Activated CD4-positive, alpha-beta T cell treated with anti-CD3 and anti-CD28 coated beads for 4 hours (primary cell): ENCODE results near the gene ARHGAP15.

ENCODE experiments used
- DNase-seq, 2 donors: peaks; one replicate each; pipeline ENCODE4 v3.0.0-alpha.2; 2020

Gene ARHGAP15

GRCh38 chr2:143417428-143417827 is 288.2 kb downstream of the ARHGAP15 start:
- DNase-seq = no peak

DNA sequence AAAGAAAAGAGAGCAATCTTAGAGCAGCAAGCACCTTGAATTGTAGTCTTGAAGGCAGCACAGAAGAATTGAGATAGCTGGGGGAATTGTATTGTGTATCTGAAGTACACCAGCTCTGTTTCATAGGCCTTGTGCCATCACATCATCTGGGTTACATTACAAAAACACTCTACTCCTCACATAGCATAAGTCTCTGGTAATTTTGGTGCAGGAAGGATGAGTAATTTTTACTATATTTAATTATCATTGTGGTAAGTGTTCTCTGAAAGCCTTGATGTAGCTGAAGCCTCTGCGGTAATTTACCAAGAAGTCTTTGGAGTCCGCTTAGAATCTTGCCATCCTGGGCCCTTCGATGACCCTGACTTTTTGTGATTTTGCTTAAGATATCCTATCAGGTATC is 291.1 kb downstream of the ARHGAP15 start:
- DNase-seq = no peak

GRCh38 chr2:143422681-143423080 is 293.5 kb downstream of the ARHGAP15 start:
- no peak for DNase-seq

DNA sequence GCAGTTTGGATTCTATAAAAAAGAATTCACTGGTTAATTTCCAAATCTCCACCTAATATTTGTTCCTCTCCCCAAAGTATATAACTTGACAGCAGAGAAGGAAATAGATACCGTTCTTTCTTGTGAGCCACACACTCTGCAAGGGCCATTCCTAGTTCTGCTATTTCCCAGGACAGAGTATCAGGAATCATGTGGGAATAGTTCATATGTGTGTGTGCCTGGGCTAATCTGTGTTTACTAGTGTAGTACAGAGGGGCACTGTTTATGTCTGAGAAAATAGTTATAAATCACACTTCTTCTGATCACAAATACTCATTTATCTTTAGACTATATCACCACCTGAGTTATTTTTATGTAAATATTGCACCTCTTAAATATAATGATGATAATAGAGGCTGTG is 296.7 kb downstream of the ARHGAP15 start:
- no peak for DNase-seq

DNA sequence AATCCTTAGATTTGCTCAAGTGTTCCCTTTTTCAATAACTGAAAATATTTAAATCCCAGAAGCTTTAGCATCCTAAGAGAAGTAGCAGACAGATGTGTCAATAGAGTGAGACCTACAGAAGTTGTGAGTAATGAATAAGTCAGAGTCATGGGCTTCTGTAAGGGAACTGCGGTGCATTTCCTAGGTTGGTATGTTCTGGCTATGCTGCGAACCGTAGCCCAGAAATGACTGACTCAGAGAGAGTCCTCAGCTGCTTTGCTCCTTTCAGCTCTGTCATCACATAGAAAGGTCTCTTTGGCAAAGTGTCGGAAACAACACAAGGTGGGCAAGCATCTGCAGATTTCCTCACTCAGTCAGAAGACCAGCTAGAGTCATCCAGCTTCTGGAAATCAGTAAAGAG is 297.1 kb downstream of the ARHGAP15 start:
- DNase-seq = no peak

DNA sequence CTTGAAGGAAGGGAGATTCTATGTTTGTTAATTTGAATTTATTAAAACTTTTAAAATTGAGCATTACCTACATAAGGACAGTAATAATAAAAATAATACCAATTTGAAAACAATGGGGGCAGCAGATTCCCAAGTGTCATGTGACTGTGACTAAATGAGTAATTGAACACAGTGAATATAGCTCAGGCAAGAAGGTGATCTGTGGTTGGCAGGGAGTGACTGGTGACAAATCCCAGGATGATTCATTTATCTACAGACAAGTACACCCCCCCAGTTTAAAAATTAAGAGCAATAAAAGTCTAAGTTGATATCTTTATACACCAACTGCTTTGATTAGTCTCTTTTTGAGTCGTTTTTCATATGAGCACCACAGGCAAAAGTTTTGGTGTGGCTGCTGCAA is 299.5 kb downstream of the ARHGAP15 start:
- DNase-seq = peak; percentile 23 to 27

DNA sequence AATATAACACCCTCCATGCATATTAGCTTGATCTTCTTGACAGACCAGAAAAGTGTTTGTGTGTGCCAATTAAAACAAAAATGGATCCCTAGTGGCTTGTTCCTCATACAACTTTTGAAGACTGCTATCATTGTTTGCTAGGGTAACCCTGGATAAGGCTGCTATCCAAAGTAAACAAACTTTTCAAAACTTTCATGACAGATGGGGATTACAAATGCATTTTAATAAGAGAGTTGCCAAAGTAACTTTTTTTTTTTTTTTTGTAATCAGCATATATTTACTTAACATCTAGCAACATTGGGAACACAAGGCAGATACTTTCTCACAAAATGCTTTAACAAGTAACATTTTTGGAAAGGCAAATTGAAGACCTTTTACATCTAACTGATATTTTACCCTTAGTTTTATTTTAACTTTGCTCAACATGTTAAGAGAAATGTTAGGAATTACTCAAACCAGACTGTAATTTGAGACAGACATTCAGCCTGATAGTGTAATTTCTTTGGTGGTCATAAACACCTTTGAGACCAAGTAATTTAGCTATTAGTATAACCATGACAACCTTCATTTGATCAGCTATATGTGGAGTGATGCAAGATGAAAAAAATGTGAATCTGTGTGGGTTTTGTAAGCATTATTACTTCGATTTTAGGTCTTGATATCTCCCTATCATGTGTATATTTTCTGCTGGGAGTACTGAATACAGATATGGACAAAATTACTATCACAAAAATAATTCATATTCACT is 300.9 kb downstream of the ARHGAP15 start:
- no peak for DNase-seq

GRCh38 chr2:143431316-143431715 is 302.1 kb downstream of the ARHGAP15 start:
- no peak for DNase-seq

- DNase-seq = no peak
Measured at GRCh38 chr2:143433251-143433650, 304.0 kb downstream of the ARHGAP15 start.

DNA sequence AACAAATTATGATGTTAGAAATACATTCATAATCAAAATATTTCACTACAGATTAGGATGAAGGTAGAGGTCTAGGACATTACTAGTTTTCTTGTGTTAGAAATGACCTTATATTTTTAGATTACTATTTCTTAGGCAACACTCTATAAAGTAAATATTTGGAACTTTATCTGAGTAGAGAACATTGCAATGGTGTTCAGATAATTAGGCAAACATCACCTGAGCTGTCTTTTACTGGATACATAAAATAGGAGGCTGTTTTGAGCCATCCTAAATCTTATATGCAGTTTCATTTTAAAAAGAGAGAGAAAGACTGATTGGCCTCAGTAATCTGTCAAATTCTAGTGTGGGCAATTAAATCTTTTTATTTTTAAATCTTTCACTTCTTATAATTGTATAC is 304.6 kb downstream of the ARHGAP15 start:
- DNase-seq = no peak

DNA sequence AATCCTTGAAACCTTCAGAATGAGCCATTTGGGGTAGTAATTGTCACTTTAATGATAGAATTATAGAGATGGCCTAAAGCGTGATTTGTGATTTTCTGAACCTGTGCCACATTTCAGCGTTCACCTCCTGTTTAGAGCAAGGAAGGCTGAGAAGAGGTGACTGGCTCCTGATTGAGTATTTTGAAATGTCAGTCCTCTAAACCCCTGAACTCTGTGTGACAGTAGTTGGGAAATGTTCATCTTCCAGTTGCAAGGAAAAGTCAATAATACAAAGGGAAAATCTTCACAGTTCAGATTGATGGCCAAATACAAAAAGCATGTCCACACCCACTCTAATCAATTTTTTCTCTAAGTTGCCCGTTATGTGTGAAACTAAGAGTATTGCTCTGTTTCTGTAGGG is 305.2 kb downstream of the ARHGAP15 start:
- DNase-seq = no peak

GRCh38 chr2:143435131-143435530 is 305.9 kb downstream of the ARHGAP15 start:
- no peak for DNase-seq

GRCh38 chr2:143436951-143437350 is 307.7 kb downstream of the ARHGAP15 start:
- DNase-seq = no peak

- no peak for DNase-seq
Measured at GRCh38 chr2:143440411-143441012, 311.3 kb downstream of the ARHGAP15 start.

DNA sequence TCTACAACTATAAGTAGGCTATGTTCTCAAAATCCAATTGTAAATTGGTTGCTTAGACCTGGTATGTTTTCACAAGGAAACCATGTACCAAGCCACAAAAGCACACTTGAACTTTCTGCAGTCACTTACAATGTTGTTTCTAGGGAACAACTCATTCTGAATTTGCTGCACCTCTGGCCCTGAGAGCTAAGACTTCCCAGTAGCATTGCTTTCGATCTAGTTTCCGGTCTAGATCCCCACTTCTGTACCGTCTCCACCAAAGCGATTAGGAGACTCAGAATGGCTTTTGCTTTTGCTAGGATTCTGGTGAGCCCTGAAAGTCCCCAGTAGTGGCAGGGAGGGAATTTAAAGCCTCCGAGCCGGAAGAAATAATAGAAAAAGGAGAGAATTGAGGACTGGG is 313.0 kb downstream of the ARHGAP15 start:
- DNase-seq = no peak

DNA sequence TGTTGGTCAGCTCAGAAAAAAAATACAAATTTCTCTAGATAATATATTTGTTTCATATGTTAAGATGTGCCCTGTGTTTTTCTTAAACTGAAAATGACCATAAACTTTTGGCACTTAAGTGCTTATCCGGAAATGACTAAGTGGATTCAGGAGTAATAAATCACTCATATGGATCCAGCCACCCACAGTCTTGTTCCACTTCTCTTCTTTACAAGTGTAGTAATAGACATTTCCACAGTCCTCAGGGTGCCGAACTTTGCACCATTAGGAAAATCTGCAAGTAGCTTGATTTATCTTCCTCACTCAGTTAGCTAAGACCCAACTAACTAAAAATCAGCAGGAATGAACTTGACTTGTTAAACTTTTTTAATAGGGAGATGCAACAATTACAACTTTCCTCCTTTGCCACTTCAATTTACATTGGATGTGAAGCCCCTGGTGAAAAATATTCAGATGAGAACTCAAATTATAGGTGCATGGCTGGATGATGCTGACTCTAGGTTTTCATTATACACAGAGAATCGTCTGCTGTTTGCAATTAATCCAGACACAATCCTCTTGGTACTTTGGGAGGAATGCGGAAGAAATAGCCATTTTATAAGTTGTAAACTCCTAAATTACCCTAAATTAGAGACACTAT is 322.5 kb downstream of the ARHGAP15 start:
- DNase-seq = no peak

GRCh38 chr2:143452817-143453451 is 323.7 kb downstream of the ARHGAP15 start:
- peak; percentile 5 to 22 for DNase-seq

DNA sequence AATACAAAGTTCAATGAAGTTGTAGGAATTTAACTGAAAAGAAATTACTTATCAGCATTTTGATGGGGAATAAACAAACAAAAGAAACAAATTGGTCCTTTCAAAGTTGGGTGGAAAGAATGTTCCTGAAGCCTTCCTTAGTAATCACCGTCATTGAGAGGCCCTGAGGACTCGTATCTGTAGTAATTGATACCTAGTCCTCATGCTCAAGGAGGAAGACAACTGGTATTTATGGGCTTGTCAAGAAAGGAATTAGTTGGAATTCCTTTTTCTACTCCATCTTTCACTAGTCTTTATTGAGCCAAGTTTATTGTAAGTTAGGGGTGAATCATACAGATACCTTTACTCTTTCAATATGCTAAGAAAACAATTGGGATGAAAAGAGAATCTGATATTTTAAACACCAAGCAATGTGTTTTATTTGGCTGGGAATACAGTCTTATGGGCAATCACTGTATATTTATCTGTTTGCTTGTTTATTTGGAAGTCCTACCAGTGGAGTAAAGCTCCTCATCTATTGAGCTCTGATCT is 324.8 kb downstream of the ARHGAP15 start:
- DNase-seq = no peak

DNA sequence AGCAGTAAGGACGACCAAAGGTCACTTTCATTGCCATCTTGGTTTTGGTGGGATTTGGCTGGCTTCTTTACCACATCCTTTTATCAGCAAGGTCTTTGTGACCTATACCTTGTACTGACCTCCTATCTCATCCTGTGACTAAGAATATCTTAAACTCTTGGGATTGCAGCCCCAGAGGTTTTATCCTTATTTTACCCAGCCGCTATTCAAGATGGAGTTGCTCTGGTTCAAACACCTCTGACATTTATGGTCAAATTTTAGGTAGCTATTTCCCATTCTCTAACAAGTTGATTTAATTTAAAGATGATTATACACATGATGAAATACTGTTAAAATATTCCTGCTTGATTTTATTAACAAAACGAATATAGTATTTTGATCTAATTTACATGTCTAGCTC is 326.1 kb downstream of the ARHGAP15 start:
- no peak for DNase-seq

DNA sequence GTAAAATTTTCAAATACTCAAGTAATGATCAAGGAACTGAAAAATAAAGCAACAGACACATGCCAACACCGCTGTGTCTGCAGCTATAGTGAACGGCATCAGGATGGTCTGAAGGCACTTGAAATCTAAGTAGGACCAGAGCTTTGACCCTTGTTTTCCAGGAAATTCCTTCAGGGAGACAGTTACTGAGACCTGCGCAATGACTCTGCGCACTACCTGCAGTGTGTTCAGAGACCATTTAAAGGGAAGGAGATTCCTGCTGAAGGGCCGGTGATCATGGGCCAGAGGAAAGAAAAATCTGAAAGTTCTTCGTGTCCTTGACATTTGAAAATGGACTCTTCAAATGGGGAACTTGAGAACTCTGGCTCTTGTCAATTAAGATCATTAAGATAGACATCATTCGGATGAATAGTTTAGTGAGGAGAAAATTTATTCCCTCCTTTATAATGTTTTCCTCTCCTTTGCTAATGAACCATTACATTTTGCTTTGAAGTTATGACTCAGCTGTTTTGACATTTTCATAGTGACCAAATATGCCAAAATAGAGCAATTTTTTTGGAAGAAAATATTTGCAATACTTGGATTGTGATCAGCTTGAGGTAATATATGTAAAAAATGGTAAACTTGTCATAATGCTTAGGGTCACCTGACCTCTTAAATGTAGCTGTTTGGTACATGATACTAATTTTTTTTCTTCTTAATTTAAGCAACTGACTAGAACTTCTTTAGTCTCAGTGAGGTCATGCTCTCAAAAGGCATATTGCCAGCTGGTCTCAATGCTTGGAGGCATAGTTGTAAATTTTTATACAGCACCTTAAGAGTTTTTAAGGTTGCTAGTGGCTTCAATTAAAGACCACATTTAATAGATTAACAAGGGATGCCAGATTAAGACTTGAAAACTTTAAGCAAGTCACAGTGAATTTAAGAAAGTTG is 329.3 kb downstream of the ARHGAP15 start:
- no peak for DNase-seq

DNA sequence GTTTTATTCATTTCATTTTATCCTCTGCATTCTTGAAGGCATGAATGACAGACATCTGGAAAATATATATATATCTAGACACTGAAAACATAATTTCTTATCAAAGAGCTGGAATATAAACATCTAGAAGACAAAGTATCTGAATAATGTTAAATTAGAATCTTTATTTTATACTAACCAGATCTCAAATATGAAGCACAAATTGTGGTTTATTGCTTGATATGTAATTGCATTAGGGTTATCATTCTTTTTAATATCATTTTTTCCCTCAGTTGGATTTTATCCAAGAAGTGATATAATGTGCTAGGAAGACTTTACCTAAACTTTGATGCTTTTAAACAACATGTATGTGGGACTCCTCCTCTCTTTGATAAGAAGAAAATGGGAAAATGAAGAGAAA is 331.2 kb downstream of the ARHGAP15 start:
- no peak for DNase-seq

GRCh38 chr2:143463719-143464118 is 334.5 kb downstream of the ARHGAP15 start:
- no peak for DNase-seq
